HG02973 (cell line): ENCODE data around the gene KCNJ16.
"Not testable (repeated sequence)": the region's sequence is repeated elsewhere in the genome, so short reads cannot be mapped to it uniquely, and the experiment has no call there.

ENCODE experiments used
- ATAC-seq: cut with Tn5 transposase; IDR thresholded peaks from one replicate; pipeline ENCODE4 v1.9.1; 2021; ENCODE audit warnings: moderate library complexity; ENCODE audit not compliant: unreplicated experiment

KCNJ16 gene

DNA sequence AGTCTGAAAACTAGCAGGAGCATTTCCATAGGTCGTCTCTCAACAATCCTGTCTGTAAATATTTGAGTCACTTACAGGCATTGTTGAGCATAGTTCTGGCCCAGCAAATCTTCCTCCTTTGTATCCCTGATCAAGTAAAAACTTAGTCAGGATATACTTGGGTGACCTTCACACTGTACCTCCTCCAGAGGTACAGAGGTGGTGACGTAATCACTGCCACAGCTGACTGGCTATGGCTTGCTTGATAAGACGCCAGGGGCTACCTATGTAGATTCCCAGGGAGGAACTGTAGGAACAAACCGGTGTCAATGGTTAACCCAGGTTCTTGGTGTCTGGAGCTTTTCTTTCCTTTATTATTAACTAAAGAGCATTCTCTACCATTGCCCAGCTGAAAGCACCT lies at the start of gene KCNJ16:
KCNJ16 (plus strand) TSS at position 270 of the 400 bp plus-strand sequence. CDS start 56,863 bp downstream, outside the sequence.
- no peak for ATAC-seq

DNA sequence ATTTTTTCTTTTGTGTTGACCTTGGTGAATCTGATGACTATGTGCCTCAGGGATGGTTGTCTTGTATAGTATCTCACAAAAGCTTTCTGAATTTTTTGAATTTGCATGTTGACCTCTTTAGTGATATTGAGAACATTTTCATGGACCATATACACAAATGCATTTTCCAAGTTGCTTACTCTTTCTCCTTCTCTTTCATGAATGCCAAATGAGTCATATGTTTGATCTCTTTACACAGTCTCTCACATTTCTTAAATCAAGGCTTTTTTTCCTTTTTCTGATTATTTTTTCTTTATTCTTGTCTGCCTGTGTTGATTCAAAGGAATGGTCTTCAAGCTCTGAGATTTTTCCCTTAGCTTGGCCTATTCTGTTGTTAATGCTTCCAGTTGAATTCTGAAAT lies 46.6 kb upstream of the KCNJ16 start:
- ATAC-seq = no peak

DNA sequence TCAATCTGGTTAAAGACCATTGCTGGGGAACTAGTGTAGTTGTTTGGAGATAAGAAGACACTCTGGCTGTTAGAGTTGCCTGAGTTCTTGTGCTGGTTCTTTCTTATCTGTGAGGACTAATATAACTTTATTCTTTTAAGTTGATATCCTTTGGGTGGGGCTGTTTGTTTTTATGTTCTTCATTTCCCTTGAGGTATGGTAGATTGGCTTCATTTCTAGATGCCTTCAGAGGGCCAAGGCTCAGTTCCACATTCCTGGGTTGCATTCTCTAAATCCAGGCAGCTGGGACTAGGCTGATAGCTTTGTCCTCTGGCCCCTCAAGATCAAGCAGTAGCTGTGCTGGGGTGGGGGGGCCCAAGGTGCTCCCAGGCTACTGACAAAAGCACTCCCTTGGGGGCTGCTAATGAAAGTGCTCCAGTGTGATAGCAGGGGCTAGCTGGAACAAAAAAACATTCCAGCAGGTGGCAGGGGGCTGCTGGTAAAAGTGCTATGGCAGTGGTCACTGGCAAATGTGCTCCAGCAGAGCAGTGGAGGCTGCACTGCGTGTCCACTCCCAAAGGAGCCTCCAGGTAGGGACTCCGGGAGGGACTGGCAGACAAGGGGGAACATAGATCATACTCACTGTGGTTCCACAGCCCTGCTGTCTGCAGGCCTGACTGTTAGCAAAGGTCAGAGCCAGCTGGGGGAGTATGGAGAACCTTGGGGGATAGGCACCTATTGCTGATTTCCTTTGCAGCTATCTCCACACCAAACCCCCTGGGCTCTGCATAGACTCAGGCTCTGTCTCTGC lies 45.9 kb upstream of the KCNJ16 start:
- no peak for ATAC-seq

DNA sequence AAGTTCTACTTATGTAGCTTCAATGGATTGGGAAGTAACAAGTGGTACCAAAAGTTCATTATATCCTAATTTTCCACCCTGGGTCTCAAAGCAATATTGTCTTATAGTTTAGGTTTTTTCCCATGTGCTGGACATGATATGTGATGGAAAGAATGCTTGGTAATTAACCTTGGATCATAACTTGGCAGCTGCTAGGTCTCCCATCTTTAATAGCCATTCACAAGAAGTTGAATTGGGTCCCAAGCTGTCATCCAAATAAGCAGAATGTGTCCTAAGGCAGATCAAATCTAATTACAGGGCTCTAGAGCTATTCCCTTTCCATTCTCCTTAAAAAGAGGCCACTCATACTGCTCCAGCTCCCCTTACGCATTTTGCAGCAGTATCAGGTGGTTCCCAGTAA lies 44.7 kb upstream of the KCNJ16 start:
- ATAC-seq = no peak

DNA sequence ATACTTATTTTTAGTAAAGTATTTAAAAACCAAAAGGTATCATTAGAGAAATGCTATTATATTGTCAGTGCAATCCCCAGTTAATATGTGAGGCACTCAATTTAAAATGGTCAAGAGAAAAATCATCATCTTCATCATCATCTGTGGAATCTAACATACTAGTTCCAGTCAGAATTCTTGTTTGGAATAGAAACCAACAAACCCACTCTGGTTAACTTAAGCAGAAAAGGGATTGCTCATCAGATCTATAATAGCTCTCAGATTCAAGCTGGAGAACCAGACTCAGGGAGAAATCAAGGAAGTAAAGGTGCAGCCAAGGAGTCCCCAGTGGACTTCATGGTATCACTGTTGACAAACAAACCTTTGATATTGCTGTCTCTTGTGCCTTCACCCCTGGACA lies 43.7 kb upstream of the KCNJ16 start:
- ATAC-seq = no peak

DNA sequence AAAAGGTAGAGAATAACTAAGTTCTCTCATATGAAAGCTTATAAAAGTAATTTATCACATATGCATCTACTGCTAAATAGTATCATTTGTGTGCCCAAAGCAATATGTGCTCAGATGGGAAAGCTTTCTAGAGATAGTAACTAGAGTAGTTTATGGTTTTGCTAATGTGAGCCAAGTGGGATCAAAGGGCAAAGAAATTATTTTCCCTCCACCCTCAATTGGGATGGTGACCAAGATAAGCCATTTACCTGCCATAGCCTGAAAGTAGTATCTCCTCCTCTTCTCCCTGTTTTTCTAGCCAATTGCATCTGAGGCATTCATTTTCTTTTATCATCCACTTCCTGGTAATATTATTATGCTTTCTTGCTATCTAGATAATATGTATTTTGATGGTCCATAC lies 41.9 kb upstream of the KCNJ16 start:
- no peak for ATAC-seq

DNA sequence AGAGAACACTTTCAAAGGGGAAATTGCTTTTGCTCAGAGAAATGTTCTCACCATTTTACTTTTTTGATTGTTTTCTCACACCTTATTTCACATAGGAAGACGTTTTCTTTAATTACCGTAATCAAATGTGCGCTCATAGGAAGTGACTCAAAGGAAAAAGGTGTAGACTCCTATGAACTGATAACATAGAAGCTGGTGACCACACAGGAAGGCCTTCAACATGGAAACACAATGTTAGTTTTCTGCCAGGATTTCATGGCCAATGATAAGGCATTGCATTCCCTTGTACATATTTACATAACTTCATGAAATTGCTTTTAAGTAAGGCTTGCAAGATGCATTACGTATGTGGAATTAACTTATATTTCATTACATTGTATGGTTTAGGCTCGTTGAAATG lies 40.9 kb upstream of the KCNJ16 start:
- no peak for ATAC-seq

DNA sequence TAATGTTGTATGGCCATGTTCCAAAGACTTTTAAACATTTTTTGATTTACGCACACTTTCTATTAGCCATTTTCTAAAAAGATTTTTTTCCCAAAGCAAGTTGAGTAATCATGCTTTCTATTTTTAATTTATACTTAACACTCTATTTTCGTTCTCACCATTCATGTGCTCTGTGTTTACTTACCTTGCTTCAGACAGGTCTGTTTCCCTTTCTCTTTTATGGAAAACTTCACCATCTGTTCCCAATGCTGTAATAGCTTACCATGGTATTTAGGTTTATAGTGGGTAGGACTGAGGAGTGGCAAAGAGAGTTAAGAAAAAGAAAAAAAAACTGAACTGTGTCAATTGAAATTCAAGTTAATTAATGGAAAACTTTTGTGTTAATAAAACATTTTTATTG lies 37.5 kb upstream of the KCNJ16 start:
- ATAC-seq = no peak

DNA sequence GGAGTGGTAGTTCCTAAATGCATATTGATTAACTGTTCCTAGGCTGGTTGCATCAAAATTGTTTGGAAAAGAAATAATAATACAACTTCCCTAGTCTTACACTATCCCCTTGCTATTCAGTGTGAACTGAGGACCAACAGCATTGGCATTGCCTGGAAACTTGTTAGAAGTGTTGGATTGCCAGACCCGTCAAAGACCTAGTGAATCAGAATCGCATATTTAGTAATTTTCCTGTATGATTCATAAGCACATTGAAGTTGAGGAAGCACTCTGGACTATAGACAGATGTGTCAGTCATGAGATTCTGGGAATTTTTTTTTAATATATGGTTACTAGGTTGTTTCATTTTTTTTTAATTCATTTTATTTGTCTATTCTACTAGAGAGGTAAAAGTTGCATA lies 34.7 kb upstream of the KCNJ16 start:
- ATAC-seq = no peak

DNA sequence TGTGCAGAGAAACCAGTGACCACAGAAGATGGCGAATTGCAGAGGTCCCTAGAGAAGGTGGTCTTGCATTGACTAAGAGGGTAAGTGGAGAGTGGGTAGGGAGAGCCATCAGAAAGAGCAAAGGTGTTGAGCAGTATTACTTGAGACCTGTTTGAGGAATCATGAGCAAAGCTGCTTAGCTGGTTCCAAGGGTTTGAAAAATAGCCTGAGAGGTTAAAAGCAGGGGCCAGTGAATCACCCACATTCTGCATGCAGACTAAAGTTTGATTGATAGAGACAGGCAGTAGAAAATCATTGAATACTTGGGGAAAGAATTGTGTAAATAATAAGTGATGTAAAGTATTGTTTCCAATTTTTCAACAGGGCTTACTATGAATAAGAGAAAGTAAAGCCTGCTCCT lies 34.0 kb upstream of the KCNJ16 start:
- ATAC-seq = no peak

DNA sequence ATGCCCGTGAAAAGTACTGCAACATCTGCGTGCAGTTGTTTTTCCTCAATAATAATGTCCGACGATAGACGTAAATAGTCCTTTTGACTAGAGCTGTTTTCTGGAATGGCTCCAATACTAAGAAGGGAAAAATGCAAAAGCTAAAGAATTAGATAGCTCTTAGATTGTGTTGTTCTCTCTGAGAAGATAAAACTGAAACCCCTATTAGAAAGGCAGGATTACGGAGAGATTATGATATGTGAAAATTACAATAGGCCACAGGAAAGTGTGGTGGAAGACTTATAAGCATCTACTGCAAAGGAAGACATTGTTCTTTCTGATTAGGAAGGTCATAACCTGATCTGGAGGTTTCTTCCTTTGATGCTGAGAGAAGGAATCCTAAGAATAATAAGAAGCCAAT lies 33.5 kb upstream of the KCNJ16 start:
- ATAC-seq = no peak

DNA sequence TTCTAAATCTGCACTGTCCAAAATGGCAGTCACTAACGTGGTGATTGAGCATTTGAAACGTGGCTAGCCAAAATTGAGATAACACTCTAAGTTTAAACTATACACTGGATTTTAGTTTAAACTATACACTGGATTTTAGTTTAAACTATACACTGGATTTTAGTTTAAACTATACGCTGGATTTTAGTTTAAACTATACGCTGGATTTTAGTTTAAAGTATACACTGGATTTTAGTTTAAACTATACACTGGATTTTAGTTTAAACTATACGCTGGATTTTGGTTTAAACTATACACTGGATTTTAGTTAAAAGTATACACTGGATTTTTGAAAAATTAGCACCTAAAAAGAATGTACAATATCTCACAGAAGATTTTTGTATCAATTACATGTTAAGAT lies 29.2 kb upstream of the KCNJ16 start:
- ATAC-seq = not testable (repeated sequence)

DNA sequence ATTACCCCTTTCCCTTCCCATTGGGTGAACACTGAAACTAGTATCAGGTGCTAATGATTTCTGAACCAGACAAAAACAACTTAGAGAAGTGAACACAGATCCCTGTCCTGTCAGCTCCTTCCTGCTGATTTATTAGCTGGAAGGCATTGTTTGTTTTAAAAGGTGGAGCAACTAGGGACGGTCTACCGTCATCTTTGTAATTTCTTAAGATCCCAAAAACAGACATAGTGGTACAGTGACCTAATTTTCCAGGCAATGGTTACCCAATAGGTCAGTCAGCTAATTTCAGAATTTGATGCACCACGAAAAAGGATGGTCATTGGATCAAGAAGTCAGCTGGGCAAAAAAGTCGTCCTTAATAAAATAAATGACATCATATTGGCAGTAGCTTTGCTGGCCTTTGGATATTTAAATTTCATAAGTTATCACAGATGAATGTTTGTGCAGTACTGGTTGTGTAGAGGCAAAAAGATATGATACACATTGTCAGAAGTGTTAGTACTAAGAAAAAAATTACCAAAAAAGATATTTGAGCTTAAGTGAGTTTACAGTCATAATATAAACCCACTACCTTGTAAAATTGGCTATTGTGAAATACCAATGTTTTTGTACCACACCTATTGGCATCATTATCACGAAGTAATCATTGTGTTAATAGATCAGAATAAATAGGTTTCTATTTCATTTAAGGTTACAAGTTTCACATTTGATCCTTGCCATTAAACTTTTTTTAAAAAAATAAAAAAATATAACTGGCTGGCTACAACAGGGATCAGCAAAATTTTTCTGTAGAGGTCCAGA lies 27.2 kb upstream of the KCNJ16 start:
- no peak for ATAC-seq

DNA sequence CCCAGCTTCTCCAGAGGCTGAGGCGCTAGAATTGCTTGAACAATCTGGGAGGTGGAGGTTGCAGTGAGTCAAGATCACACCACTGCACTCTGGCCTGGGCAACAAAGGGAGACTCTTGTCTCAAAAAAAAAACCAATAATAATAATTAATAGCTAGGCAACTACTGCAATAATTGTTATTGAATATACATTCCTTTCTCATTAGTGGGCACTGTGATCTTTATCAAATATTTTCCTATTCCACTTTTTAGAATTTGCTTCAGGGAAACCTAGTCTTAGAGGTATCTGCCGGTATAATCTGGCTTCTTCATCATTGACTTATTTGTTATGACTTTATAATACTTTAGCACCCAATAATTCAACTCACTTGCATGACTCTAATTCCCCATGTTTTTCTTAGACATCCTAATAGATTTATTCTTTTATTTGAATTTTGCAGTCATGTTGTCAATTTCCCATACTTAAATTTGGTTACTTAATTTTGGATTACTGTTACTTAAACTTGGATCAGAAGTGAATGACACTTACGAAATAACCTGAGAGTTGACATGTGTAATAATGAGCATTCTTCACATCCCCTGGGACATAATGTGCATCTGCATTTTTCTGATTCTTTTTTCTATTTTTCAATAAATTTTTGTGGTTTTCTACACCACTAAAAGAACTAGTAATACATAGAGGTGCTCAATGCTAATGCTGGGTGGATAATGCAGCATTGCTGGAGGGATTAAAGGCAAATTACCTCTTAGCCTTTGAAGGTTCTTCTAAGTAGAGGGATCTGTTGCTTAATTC lies 25.0 kb upstream of the KCNJ16 start:
- no peak for ATAC-seq

DNA sequence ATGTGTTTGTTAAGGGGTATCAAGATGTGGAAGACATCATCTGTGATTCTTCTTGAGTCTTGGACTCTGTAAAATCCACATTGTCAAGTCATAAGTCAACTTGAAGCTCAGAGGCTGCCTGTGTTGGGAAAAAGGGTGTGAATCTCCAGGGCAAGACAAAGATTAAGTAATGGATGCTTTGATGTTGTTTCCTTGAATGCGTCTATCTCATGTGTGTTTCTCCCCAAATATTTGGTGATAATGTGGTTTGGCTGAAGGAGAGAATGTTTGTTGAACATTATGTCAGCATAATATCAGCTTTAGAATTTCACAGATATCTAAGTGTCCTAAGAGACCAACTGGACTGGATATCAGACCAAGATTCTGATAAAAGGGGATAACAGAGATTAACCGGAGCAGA lies 24.1 kb upstream of the KCNJ16 start:
- no peak for ATAC-seq

DNA sequence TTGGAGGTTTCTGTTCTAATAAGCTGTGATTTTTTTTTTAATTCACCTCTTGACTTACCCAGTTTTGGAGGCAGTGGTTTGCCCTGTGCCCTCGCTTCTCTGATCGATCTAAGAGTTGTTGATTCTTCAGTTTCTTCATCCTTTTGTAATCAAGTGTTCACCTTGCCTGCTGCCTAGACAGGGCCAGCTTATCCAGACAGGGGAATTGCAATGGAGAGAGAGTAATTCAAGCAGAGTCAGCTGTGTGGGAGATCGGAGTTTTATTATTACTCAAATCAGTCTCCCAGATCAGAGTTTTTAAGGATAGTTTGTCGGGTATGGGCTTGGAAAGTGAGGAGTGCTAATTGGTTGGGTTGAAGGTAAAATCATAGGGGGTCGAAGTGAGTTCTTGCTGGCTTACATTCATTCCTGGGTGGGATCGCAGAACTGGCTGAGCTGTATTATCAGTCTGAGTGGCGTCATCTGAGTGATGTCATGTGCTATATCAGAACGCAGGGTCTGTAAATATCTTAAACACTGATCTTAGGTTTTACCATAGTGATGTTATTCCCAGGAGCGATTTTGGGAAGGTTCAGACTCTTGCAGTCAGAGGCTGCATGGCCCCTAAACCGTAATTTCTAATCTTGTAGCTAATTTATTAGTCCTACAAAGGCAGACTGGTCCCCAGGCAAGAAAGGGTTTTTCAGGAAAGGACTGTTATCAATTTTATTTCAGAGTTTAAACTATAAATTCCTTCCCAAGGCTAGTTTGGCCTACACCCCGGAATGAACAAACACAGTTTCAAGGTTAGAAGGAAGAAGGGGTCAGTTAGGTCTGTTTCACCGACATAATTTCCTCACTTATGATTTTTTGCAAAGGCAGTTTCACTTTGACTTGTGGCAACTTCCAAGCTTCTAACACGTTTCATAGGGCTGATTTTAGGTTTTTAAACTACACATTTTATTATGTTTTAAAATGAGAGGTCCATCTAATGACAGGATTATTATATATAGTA lies 21.5 kb upstream of the KCNJ16 start:
- no peak for ATAC-seq

DNA sequence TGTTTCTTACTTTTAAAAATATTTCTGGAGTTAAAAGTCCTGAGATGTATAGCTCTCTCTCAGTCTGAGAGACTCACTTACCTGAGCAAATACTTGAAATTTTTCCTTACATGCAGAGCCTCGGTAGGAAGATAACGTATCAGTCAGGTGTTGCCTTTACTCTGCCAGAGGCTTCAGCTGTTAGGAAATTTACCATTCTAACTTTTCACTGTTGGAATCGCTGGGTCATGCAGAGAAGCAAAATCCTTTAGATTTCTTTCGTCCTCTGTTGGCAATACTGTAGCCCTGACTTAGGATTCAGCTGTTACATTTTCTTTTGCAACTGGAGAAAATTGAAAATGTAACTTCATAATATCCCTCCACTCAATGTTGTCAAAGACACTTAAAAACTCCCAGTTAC lies 20.0 kb upstream of the KCNJ16 start:
- no peak for ATAC-seq

DNA sequence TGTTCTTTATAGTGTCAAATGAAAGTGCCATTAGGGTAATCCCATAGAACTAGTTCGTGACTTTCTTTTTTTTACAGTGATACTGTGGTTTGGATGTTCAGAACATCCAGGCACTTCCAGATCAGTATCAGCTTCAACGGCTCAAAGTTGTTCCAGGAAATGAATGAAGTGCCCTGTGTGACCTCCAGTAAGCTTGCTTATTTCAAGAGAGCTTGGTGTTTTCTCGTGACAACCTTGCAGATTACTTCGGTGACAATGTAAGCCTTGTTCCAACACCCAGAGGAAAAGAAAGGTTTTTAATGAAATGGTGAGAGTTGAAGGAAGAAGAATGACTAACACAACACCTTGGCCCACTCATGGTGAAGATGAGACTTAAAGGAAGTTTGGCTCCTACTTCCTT lies 16.0 kb upstream of the KCNJ16 start:
- no peak for ATAC-seq

DNA sequence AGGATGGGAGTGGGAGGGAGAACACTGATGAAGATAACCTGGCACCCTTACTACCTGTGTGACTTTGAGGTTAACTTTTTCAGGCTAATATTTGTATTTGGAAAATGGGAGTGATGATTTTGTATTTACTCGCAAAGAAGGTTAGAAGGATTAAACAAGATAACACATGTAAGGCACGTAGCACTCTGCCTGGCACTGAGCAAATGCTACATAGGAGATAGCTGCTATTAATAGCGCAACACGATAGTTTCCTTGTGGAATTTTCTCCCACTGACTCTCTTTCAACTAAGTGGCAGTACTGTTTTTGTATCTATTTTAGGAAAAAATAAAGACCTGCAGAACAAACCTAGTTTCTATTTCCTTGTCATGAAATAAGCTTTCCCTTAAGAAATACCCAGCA lies 15.4 kb upstream of the KCNJ16 start:
- ATAC-seq = no peak

DNA sequence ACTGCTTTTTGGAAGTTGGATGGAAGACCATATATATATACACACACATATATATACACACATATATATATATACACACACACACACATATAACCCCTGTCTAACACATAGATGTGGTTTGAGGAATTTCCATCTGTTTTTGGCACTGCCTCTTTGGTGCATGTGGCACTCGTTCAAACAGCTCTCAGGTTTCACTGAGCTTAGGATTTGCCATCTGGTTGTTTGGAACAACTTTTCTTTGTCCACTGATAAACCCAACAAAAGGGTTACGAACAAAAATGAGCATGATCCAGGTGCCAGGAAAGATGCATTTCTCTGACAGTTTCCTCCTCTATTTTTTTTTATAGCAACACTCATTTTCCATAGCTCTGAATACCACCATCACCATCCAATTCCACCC lies 14.6 kb upstream of the KCNJ16 start:
- ATAC-seq = no peak
